Astrocyte (in vitro differentiated cells and primary cell): ENCODE results near the gene ARHGAP25.

Experiments used
- CTCF ChIP-seq: IDR thresholded peaks from 2 replicates; pipeline ENCODE4 v1.5.1; 2011; ENCODE audit warnings: low read depth, mild to moderate bottlenecking, inconsistent platforms, low read length, moderate library complexity; ENCODE audit not compliant: insufficient read depth
- EZH2 ChIP-seq: IDR thresholded peaks from 2 replicates; pipeline ENCODE4 v1.6.1; 2012; ENCODE audit warnings: mild to moderate bottlenecking, low read length, inconsistent platforms; ENCODE audit not compliant: insufficient read depth

DNA sequence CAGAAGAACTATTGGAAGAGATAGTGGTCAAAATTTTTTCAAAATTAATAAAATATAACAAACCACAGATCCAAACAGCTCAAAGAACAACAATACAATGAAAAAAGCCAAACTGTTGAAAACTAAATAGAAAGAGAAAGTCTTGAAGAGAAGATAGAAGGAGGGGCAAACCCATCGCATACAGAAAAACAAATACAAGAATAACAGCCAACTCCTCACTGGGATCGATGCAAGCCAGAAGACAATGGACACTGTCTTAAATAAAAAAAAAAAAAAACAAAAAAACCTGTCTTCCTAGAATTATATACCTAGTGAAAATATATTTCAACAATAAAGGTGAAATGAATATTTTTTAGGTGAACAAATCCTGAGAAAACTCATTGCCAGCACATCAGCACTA, 34.1 kb upstream of the ARHGAP25 start:
- TF ChIP-seq CTCF (no peak), EZH2 (no peak)
